ENCODE data around the gene SLC2A4RG.

- no peak for TF ChIP-seq CTCF (IDR thresholded peaks at IDR 0.05)
- no peak for TF ChIP-seq EZH2 (IDR thresholded peaks at IDR 0.05)
- TF ChIP-seq EZH2phosphoT487 (IDR thresholded peaks at IDR 0.05) = no peak
Measured at GRCh38 chr20:63792866-63793265, 53.3 kb downstream of the SLC2A4RG start.
